HCEC 1CT (cell line): ENCODE data around the gene XPO6.

ENCODE experiments used
- DNase-seq: peaks from one replicate; pipeline ENCODE4 v3.0.0-alpha.2; 2017

XPO6 gene

DNA sequence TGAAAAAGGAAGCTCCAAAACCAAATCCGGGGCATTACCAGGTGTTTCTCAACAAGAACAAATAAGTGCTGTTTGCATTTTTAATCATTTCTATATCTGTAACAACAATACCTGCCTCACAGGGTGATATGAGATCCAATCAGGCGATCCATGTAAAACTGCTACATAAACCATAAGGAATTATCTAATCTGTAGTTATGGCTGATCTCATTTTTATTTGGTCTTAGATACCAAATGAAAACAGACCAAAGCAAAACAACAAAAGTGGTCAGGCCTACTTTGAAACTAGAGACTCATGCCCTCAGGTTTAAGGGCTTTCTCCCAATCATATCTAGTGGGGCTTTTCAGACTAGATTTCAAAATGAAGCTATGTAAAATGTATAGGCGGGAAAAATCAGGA, 28.3 kb downstream of the XPO6 start:
- DNase-seq = no peak

DNA sequence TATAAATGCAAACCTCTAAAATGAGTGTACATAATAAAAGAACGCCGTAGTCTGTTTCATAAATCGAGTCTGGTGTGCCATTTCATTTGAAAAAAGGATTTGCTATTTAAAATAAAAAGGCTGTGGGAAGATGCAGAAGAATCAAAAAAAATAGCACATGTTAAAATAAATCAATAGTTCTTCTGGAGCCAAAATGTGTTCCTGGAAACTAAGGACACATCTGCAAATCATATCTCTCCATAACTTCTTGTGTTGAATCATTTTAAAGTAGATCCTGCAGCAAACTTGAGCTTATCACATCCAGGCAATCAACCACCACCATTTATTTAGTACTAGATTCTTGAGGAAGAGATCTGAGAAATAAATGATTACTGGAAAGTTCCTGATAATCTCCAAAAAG, 29.0 kb downstream of the XPO6 start:
- DNase-seq = no peak

DNA sequence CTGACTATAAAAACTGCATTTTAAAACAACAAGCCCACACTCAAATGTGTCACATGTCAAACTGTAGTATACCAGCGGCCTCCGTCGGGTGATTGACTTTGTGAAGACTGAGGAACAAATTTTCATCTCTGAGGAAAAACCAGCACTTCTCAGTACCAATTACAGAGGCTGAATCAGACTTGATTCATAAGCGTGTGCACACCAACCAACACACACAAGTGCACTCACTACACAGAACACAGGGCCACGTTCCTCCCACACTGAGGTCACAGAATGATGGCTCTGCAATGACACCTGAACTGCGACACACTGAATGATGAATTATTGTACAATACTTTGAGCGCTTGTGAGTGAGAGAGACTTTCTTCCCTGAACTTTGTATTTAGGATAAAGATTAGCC, 29.6 kb downstream of the XPO6 start:
- peak; percentile 67 for DNase-seq

DNA sequence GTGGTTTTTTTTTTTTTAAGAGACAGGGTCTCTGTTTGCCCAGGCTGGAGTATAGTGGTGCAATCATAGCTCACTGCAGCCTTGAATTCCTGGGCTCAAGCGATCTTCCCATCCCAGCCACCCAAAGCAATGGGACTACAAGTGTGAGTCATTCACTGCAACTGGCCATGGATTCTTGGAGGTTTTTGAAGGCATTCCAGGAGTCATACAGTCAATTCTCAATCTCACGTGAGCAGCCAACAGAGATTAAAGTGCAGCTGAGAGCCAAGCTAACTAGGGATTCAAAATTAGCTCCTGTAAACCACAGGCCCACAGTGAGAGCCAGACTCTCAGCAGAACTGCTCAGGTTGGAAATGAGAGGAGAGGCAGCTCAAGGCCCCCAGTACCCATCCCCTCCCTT, 30.2 kb downstream of the XPO6 start:
- DNase-seq = peak; percentile 93

DNA sequence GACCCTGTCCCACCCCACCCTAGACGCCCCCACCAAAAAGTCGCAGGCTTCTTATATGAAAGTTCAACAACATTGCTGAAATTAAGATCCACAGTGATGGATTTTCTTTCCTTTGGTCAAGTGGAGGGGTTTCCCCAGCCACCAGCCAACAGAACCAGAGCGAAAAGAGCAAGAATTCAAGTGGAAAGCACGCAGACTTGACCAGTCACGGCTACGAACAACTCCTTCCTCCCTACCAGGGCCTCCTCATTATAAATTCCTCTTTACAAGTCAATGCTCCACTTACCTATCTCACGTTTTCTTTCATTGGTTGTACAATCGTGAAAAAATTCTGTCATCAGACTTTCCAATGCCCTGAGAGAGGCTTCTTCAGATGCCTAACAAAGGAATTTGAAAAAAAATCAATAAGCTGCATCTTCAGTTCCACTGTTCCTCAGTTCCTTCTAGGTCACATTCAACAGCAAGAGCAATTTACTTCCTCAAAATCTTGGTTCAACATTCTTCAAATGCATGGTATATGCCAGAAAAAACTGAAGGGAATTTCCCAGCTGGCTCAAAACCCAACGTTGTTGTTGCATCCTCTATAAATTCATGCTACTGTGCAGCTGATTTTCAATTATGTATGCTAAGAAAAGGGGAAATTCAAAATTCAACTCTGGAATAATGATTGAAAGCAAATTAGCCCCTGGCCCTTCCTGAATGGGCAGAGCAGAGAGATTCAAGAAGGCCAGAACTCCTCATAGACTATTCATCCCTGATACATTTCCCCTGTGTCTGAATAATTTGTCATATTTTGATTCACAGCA, 30.9 kb downstream of the XPO6 start:
- no peak for DNase-seq

DNA sequence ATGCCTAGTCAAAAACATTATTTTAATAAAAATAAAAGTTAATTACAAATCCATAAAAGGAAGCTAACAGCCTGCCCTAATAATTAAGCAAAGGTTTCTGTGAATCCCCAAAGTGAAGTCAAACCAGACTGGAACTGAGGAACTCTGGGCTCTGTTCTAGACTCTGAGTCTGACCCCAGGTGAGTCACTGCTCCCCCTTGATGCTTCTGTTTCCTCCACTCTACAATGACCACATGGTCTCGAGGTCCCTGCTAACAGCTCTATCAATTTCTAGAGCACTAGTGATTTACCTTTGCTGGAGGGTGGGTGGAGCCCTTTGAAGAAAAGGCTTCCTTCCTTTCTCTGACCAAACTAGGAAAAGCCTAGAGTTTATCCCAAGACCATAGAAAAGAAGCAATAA, 32.4 kb downstream of the XPO6 start:
- DNase-seq = peak; percentile 23

DNA sequence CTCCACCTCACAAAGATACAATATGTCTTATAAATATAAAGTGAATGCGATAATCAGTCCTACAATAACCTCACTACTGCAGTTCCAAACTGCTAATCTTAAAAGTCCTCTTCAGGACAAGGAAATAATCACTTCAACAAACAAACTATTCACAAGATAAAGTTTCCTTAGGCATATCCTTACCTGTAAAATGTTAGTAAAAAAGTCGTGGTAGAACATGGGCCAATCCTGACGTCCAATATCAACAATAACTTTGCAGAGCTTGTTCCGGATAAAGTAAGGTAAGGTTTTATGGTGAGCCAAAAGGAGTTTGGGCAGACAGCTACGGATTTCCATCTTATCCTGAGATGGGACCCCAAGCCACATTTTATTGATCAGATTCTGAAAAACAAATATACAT, 36.0 kb downstream of the XPO6 start:
- no peak for DNase-seq

DNA sequence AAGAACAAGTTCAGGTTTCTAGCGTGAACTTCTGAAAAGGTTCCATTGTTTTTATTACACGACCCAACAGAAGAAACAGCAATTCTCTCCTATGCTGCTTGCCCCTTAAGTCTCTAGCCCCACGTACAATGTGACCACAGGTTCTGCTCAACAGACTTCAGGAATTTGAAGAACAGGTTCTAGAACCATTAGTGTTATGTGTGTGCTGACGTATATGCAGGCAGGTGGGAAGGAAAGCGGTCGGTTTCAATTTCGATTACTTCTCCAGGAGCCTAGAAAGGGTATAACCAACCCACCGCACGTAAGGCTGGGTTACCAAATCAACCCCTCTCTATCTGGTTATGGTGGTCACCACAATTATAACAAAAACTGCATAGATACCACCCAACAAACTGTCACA, 39.4 kb downstream of the XPO6 start:
- no peak for DNase-seq

DNA sequence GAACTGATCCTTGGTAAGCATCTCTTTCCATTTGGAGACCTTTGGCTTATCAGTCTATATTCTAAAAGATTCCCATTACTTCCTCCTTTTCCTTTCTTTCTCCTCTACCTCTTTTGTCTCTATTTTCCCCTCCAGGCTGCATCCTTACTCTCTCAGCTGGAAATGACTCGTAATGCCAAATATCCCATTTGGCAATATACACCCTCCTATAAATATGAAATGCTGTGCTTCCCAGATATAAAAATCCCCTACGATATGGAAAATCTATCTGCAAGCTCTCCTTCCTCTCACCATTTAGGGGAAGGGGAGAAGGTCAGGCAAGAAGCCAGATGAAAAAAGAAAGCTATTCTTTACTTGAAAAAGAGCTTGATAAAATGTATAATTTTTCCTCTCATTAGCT, 39.9 kb downstream of the XPO6 start:
- DNase-seq = peak; percentile 33

DNA sequence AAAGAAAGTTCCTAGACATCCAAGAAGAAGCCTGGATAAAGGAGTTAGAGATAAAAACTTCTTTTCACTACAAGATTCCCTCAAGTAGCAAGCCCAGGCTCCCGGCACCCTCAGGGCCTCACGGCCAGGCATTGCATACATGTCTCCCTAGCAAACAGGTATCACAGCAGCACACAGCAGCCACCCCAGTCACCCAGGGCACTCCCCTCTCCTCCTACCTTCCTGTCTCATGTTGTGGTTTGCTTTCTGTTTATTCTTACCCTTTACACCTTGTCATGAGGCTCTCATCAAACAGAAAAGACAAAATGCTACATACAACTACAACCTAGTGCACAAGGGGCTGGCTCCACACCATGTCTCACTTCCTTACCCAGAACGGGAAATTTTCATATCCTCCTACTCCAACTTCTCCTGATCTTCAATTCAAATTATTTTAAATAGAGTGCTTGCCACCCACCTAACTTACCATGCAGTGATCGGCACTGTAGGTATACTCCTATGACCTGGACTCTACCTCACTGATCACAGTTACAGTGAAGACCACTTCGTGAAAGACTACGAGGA, 42.7 kb downstream of the XPO6 start:
- DNase-seq = no peak

DNA sequence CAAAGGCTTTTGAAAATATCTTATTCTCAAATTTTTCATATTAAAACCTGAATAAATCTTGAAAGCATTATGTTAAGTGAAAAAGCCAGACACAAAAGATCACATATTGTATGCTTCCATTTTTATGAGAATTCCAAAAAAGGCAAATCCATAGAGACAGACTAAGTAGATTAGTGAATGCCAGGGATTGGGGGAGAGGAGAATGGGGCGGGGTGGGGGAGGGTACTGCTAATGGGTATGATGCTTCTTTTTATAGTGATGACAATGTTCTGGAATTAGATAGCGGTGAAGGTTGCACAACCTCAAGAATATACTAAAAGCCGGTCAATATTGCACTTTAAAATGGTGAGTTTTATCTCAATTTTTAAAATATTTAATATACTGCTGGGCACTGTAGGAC, 44.0 kb downstream of the XPO6 start:
- DNase-seq = no peak

DNA sequence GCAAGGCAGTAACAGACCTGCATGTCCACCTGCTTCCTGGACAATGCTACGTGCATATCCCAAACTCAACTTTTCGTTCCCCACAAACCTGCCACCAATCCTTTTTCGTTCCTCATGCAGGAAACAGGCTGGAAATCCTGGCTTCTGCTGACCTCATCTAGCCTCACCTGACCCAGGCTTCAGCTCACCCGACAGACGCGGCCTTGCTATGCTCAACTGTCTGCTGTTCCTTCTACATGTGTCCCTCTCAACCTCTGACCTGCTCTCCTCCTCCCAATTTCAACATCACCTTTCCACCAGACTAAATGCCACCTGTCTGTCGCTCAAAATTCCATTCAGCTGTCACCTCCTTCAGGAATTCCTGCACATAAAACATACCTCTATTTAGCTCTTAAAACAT, 44.5 kb downstream of the XPO6 start:
- no peak for DNase-seq

DNA sequence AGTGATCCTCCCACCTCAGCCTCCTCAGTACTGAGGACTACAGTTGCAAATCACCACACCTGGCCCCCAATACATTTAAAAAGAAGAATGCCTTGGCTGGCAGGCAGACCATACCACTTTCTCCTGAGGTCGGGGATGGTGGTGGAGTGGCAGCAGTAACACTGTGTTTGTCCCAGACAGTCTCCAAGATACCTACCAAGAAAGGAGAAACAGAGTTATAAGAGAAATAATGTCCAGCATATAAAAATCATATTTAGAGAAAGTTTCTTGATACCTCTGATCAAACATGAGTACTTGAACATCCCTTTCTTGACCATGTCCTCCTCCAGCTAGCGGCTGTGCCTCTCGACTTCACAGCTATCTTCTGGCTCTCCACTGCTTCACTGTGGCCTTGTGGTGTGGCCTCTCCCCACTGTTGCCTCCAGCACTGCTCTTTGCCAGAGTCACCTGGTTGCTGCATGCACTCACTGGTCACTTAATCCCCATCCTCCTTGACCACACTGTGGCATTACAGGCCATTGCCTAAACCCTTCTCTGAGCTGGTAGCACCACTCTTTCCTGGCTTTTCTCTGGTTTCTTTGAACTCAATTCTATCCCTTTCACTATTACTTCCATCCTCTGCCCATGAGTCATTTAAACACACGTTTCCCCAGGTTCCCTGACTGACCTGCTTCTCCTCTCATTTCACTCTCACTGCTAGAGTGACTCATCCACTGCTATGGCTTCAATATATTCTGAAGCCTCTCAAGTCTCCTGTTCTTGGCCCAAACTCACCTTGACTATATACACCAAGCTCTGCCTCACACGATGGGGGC, 45.2 kb downstream of the XPO6 start:
- DNase-seq = no peak

DNA sequence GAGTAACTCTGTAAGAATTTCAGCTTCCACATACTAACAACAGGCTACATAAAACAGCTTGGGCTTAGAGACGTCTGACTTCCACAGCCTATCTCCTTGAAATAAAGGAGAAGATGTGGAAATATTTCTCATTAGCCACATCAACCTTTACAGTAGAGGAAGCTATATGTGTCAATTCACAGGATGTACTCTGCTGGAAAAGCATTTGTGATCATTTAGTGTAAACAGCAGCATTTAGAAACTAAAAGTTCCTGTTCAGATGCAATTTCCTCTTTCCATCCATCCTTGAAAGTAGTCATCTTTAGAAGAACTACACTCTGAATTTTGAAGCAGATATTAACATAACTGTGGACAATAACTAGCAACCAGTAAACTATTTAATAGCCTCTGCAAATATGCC, 46.2 kb downstream of the XPO6 start:
- DNase-seq = no peak

DNA sequence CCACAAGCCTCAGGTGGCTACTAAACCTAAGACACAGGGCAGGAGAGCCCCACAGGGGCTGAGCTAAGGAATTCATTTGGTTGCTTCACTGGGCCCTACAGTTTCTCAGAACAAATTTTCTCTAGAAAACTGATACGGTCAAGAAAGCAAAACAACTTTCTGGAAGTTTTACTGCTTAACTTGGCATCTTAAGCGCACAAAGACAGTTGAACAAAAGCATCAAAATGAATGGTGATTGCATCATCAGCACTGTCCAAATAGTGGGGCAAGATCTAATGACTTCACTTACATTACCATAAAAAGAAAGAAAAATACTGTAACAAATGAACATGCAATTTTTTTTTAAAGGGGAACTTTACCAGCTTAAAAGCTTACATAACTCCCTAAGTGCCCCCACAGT, 47.6 kb downstream of the XPO6 start:
- DNase-seq = no peak

DNA sequence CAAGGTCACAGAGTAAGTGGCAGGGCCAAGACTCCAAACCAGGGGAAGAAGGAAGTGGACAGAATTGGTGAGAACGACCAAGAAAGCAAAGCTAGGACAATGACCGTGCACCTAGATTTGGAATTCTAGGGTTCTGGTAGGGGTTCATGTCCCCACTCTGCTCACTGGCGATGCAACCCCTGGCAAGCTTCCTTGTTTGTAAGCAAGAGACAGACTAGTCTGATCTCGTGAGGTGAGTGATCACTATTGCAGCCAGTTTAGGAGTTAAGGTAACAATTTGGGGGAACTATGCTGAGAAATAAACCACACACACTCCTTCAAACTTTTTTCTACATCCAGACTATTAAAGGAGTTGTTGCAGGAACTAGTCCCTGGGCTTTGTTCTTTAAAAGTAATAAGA, 48.1 kb downstream of the XPO6 start:
- DNase-seq = no peak

DNA sequence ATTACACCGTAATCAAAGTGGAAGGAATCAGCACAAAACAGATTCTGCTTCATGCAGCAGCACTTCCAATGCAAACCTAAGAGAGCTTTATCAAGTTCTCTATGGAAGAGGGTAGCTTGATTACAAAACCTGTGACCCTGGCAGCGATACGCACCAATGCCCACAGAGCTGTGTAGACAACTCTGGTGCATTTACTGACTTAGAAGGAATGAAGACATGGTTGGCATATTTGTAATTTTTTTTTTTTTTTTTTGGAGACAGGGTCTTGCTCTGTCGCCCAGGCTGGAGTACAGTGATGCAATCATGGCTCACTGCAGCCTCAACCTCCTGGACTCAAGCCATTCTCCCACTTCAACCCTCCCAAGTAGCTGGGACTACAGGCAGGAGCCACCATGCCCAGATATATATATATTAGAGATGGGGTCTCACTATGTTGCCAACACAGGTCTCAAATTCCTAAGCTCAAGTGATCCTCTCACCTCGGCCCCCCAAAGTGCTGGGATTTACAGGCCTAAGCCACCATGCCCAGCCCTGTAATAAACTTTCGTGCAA, 49.4 kb downstream of the XPO6 start:
- DNase-seq = no peak

DNA sequence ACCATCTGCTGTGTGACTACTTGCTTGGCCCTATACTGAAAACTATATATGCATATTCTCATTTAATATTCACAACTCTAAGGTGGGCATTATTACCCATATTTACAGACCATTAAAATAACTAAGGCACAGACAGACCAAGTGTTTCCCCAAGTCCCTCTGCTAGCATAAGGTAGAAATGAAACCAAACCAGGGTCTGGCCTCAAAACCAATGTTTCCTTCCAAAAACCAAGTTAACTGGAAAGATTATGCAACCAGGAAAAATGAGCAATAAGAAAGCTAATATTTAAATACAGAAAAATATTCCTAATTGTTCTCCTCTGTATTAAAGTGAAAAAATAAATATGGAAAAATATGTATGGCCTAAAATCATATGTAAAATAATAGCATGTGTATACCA, 50.1 kb downstream of the XPO6 start:
- DNase-seq = no peak

DNA sequence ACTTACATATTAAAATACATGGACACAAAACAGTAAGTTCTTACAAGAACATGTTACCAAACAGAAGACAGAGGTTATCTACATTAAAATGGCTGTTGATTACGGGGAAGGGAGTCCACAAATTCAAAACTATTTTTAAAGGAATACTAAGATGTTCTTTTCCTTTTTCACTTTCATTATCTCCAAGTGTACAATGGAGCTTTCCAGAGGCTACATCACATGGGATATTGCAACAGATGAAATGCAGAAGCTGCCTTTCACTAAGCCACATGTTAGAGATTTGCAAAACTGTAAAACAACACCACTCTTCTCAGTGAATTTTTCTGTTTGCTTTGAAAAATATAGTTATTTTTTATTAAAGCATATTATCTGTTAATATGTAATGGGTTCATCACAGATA, 53.6 kb downstream of the XPO6 start:
- no peak for DNase-seq

DNA sequence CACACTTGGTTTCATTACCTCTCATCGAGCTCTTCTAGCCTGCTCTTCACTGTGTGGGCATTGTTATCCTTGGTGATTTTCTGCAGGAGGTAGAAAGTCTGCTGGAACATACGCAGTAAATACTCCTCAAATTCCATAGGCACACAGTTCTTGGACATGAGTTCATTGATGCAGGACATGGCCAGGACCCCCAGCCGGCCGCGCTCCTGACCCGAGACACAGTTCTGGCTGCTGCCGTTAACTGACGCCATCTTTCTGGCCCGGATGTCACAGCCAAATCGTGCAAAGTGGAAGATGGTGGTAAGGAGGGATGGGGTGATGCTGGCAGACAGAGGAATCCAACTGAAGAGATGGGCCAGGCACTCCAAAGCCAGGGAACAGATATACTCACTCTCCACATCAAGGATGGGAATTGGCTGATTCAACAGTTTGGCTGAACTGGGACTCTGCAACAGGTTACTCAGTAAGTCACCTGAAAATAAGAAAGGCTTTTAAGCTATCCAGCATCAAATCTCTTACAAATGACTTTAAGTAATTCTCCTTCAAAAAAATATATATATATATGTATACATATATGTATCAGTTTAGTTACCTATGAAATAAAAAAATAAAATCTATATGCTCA, 55.6 kb downstream of the XPO6 start:
- DNase-seq = no peak

DNA sequence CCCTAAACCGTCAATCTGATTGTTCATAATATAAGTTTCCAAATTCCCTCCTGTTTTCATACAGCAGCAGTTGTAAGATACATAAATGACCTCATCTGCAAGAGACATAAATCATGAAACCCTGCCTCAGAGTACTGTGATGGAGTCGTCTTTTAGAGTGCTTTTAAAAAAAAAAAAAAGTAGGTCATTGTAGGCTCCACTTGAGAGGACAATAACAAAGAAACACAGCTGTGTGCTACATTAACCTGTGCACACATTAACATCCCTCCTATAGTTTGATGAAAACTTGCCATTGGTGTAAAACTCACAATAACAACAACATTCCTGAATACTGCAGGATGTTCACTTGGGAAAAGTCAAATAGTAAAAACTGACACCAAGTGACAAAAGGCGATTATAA, 56.5 kb downstream of the XPO6 start:
- DNase-seq = no peak

DNA sequence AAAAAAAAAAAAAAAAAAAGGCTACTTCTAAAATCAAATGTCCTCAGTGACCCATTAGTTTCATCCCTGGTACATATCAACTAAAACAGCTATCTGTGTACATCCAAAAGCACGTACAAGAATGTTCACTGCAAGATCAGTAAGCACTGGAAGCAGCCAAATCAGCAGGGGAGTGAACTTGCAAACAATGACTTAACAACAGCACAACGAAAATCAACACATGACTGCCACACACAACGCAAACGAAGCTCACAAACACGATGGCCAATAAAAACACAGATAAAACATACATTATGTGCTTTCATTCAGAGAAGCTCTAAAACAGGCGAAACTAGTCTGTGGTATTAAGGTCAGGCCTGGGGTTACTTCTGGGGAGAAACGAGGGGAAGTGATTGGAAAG, 60.6 kb downstream of the XPO6 start:
- no peak for DNase-seq
